HepG2 (cell line): ENCODE results near the gene PPDPF. TPM values are rescaled to one million over a fixed set of nuclear protein-coding genes. Genes with fewer than 3 reads are reported as not detected.

Experiments
- ATF6 ChIP-seq: sonication (generic); formaldehyde crosslinking; conservative IDR thresholded peaks from 2 replicates; pipeline ENCODE4 v1.4.0; 2020; ENCODE audit warnings: missing genetic modification reagents
- ATF7 ChIP-seq, 2 experiments: fragments of 450-650 bp in 1 of 2; sonication (generic) in 1 of 2; formaldehyde crosslinking in 1 of 2; IDR thresholded peaks; 2 replicates each; pipeline versions ENCODE4 v1.4.0 to v1.6.1; 2016 to 2020; ENCODE audit warnings: antibody characterized with exemption in 1 of 2, mild to moderate bottlenecking in 1 of 2, missing genetic modification reagents in 1 of 2
- CAMTA2 ChIP-seq: sonication (generic); formaldehyde crosslinking; IDR thresholded peaks from 2 replicates; pipeline ENCODE4 v1.4.0; 2020; ENCODE audit warnings: mild to moderate bottlenecking, missing genetic modification reagents, borderline replicate concordance
- DNMT1 ChIP-seq: sonication (generic); formaldehyde crosslinking; IDR thresholded peaks from 2 replicates; pipeline ENCODE4 v1.5.1; 2020; ENCODE audit warnings: mild to moderate bottlenecking, missing genetic modification reagents
- E2F2 ChIP-seq: sonication (generic); formaldehyde crosslinking; IDR thresholded peaks from 2 replicates; pipeline ENCODE4 v1.4.0; 2020; ENCODE audit warnings: missing genetic modification reagents, borderline replicate concordance
- FOXC1 ChIP-seq: sonication (generic); formaldehyde crosslinking; IDR thresholded peaks from 2 replicates; pipeline ENCODE4 v1.8.0; 2022; ENCODE audit warnings: mild to moderate bottlenecking, missing genetic modification reagents, borderline replicate concordance
- GMEB1 ChIP-seq: sonication (generic); formaldehyde crosslinking; IDR thresholded peaks from 2 replicates; pipeline ENCODE4 v1.5.1; 2020; ENCODE audit warnings: missing genetic modification reagents, mild to moderate bottlenecking, borderline replicate concordance
- HOMEZ ChIP-seq: IDR thresholded peaks from 2 replicates; pipeline ENCODE4 v1.6.1; 2016; ENCODE audit warnings: low read depth
- LCORL ChIP-seq, 2 experiments: fragments of 450-650 bp in 1 of 2; sonication (generic) in 1 of 2; formaldehyde crosslinking in 1 of 2; IDR thresholded peaks; 2 replicates each; pipeline versions ENCODE4 v1.5.0 to v1.6.1; 2017 to 2020; ENCODE audit warnings: antibody characterized with exemption in 1 of 2, missing genetic modification reagents in 1 of 2
- MEIS2 ChIP-seq: sonication (generic); formaldehyde crosslinking; IDR thresholded peaks from 2 replicates; pipeline ENCODE4 v1.9.0; 2021; ENCODE audit warnings: mild to moderate bottlenecking, missing genetic modification reagents
- THYN1 ChIP-seq: sonication (generic); formaldehyde crosslinking; IDR thresholded peaks from 2 replicates; pipeline ENCODE4 v1.8.1; 2023; ENCODE audit warnings: low read depth, mild to moderate bottlenecking, moderate library complexity, missing genetic modification reagents, borderline replicate concordance
- TOPORS ChIP-seq: sonication (generic); formaldehyde crosslinking; IDR thresholded peaks from 2 replicates; pipeline ENCODE4 v1.8.0; 2023; ENCODE audit warnings: mild to moderate bottlenecking, missing genetic modification reagents
- ZFP36 ChIP-seq: fragments of 150-350 bp; IDR thresholded peaks from 2 replicates; pipeline ENCODE4 v1.6.1; 2018; ENCODE audit warnings: borderline replicate concordance, low read length, low read depth; ENCODE audit not compliant: partially characterized antibody
- ZNF136 ChIP-seq: sonication (generic); formaldehyde crosslinking; IDR thresholded peaks from 2 replicates; pipeline ENCODE4 v1.8.1; 2022; ENCODE audit warnings: low read depth, mild to moderate bottlenecking, moderate library complexity, missing genetic modification reagents
- ZNF44 ChIP-seq: sonication (generic); formaldehyde crosslinking; IDR thresholded peaks from 2 replicates; pipeline ENCODE4 v1.5.1; 2020; ENCODE audit warnings: mild to moderate bottlenecking, missing genetic modification reagents
- ZNF563 ChIP-seq: sonication (generic); formaldehyde crosslinking; IDR thresholded peaks from 2 replicates; pipeline ENCODE4 v1.8.0; 2022; ENCODE audit warnings: mild to moderate bottlenecking, moderate library complexity, missing genetic modification reagents
- ZNF572 ChIP-seq: sonication (generic); formaldehyde crosslinking; IDR thresholded peaks from 2 replicates; pipeline ENCODE4 v1.5.1; 2020; ENCODE audit warnings: mild to moderate bottlenecking, missing genetic modification reagents
- ZNF619 ChIP-seq: sonication (generic); formaldehyde crosslinking; IDR thresholded peaks from 2 replicates; pipeline ENCODE4 v1.4.0; 2020; ENCODE audit warnings: mild to moderate bottlenecking, missing genetic modification reagents
- ZNF777 ChIP-seq: sonication (generic); formaldehyde crosslinking; IDR thresholded peaks from 2 replicates; pipeline ENCODE4 v1.4.0; 2020; ENCODE audit warnings: missing genetic modification reagents
- polyA plus RNA-seq, 8 experiments: library from polyadenylated mRNA; depleted of rRNA in 3 of 8; stranded (reverse) in 7 of 8; unstranded in 1 of 8; fragments of >200 nt; fragmentation: Illumina TruSeq in 4 of 8; extraction: Trizol in 4 of 8; gene quantifications; 2 replicates each; pipeline versions ENCODE4 v1.2.1 to v1.2.3, GENCODE V29; 2011 to 2016; ENCODE audit warnings: low read depth in 4 of 8, missing spikeins in 1 of 8, mixed read lengths in 1 of 8; ENCODE audit not compliant: insufficient read depth in 1 of 8
- total RNA-seq, 5 experiments: library from RNA; depleted of rRNA; stranded (reverse); fragments of >200 nt; fragmentation: Illumina TruSeq; extraction: Trizol; gene quantifications; 2 replicates each; pipeline ENCODE4 v1.2.3, GENCODE V29; 2016; ENCODE audit warnings: low read depth in 1 of 5

The PPDPF gene
- total and polyA plus RNA-seq, 2 of the 13 experiments (the other 11 are each of a cell fraction or from before 2014, with no cell fraction given), result 1.8 to 7.0 TPM

GRCh38 chr20:63537525-63538203, 17.1 kb downstream of the PPDPF start (continued):
- peak; percentile 96; the same call in 1 of the 2 replicates for TF ChIP-seq ATF6 (CRISPR knock-in tag)
- peak; percentile 76; the same call in 1 of the 2 replicates for TF ChIP-seq E2F2 (CRISPR knock-in tag)
- peak; percentile 75; the same call in 1 of the 2 replicates for TF ChIP-seq HOMEZ
- peak; percentile 71; the same call in 1 of the 2 replicates for TF ChIP-seq ZNF136
- peak; percentile 94 for TF ChIP-seq DNMT1 (CRISPR knock-in tag)
- peak; percentile 98 for TF ChIP-seq ZFP36
- TF ChIP-seq THYN1 (CRISPR knock-in tag), result no peak
- peak; percentile 79; the same call in 1 of the 2 replicates for TF ChIP-seq ZNF572 (CRISPR knock-in tag)
- no peak for TF ChIP-seq ATF7 (IDR thresholded peaks at IDR 0.05)
- TF ChIP-seq ATF7 (CRISPR knock-in tag; IDR thresholded peaks at IDR 0.05), result 0 out of 2 replicates have a peak, but pooled peaks have one; percentile 15
- TF ChIP-seq GMEB1 (CRISPR knock-in tag), result peak; percentile 77
- 0 out of 2 replicates have a peak, but pooled peaks have one; percentile 83 for TF ChIP-seq ZNF563 (CRISPR knock-in tag)
- TF ChIP-seq ZNF777 (CRISPR knock-in tag), result peak; percentile 93
- TF ChIP-seq CAMTA2 (CRISPR knock-in tag), result peak; percentile 25; the same call in 1 of the 2 replicates
- TF ChIP-seq MEIS2 (CRISPR knock-in tag), result peak; percentile 85
- TF ChIP-seq LCORL (IDR thresholded peaks at IDR 0.05), result peak; percentile 40; the same call in 1 of the 2 replicates
- peak; percentile 98 for TF ChIP-seq LCORL (CRISPR knock-in tag; IDR thresholded peaks at IDR 0.05)
- TF ChIP-seq ZNF619 (CRISPR knock-in tag), result peak; percentile 71
- TF ChIP-seq TOPORS (CRISPR knock-in tag), result peak; percentile 80
- peak; percentile 88 for TF ChIP-seq ZNF44
- peak; percentile 78; the same call in 1 of the 2 replicates for TF ChIP-seq FOXC1 (CRISPR knock-in tag)
